ENCODE results near the gene FSTL4.
"Not testable (repeated sequence)": the region's sequence is repeated elsewhere in the genome, so short reads cannot be mapped to it uniquely, and the experiment has no call there.

FSTL4 gene

GRCh38 chr5:133449181-133449580 lies 163.2 kb downstream of the FSTL4 start:
- Histone ChIP-seq H3K9ac (ENCODE audit: low read length in 2 of 2) (no peak overlapping the region), H3K4me1 (ENCODE audit: control insufficient read depth, insufficient read depth, low read length) (no peaks in the 10 kb centered on the region), H3K27ac (ENCODE audit: low read length) (no peak overlapping the region), H3K36me3 (ENCODE audit: control insufficient read depth in 2 of 2, insufficient read depth in 2 of 2, low read length in 2 of 2) (no peaks in the 10 kb centered on the region), H3K27me3 (ENCODE audit: control insufficient read depth in 1 of 2, insufficient read depth in 2 of 2, low read length in 2 of 2) (peaks cover 0 to 2% of the 10 kb centered on the region in 2 donors), H3K4me3 (ENCODE audit: low read length in 2 of 2) (no peak overlapping the region), H3K9me3 (ENCODE audit: control insufficient read depth in 2 of 2, low read length in 2 of 2) (no peaks in the 10 kb centered on the region)

GRCh38 chr5:133446440-133446839 lies 165.9 kb downstream of the FSTL4 start:
- Histone ChIP-seq H3K4me3 (ENCODE audit: low read length in 2 of 2) (no peak overlapping the region), H3K27ac (ENCODE audit: low read length) (no peak overlapping the region), H3K27me3 (ENCODE audit: control insufficient read depth in 1 of 2, insufficient read depth in 2 of 2, low read length in 2 of 2) (peaks cover 0 to 2% of the 10 kb centered on the region in 2 donors), H3K9ac (ENCODE audit: low read length in 2 of 2) (no peak overlapping the region), H3K36me3 (ENCODE audit: control insufficient read depth in 2 of 2, insufficient read depth in 2 of 2, low read length in 2 of 2) (no peaks in the 10 kb centered on the region), H3K9me3 (ENCODE audit: control insufficient read depth in 2 of 2, low read length in 2 of 2) (no peaks in the 10 kb centered on the region), H3K4me1 (ENCODE audit: control insufficient read depth, insufficient read depth, low read length) (peaks cover 2% of the 10 kb centered on the region)

DNA sequence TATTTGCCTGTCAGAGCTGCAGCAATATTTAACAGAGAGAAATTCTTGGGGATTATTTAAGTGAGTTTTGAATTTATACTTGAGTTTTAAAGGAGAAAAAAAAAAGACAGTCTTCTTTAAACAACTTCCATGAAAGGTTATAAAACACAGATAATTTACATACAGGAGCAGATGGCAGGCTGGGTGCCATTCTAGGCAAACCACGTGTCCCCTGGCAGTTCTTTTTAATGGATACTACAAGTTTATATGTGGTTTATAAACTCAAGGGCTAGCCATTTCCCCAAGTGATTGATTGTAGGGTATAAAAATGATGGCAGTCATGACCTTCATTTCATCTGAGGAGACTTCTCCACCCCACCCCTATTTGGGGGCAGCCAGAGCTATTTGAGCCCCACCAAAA lies 166.6 kb downstream of the FSTL4 start:
- Histone ChIP-seq H3K4me1 (ENCODE audit: control insufficient read depth, insufficient read depth, low read length) (peaks cover 2% of the 10 kb centered on the region), H3K27ac (ENCODE audit: low read length) (no peak overlapping the region), H3K4me3 (ENCODE audit: low read length in 2 of 2) (no peak overlapping the region), H3K27me3 (ENCODE audit: control insufficient read depth in 1 of 2, insufficient read depth in 2 of 2, low read length in 2 of 2) (peaks cover 0 to under 1% of the 10 kb centered on the region in 2 donors), H3K36me3 (ENCODE audit: control insufficient read depth in 2 of 2, insufficient read depth in 2 of 2, low read length in 2 of 2) (no peaks in the 10 kb centered on the region), H3K9ac (ENCODE audit: low read length in 2 of 2) (no peak overlapping the region), H3K9me3 (ENCODE audit: control insufficient read depth in 2 of 2, low read length in 2 of 2) (no peaks in the 10 kb centered on the region)

GRCh38 chr5:133445204-133445603 lies 167.1 kb downstream of the FSTL4 start:
- not testable (repeated sequence) for H3K9ac ChIP-seq (ENCODE audit: low read length in 2 of 2); H3K9me3 ChIP-seq (ENCODE audit: control insufficient read depth in 2 of 2, low read length in 2 of 2); H3K27ac ChIP-seq (ENCODE audit: low read length)

DNA sequence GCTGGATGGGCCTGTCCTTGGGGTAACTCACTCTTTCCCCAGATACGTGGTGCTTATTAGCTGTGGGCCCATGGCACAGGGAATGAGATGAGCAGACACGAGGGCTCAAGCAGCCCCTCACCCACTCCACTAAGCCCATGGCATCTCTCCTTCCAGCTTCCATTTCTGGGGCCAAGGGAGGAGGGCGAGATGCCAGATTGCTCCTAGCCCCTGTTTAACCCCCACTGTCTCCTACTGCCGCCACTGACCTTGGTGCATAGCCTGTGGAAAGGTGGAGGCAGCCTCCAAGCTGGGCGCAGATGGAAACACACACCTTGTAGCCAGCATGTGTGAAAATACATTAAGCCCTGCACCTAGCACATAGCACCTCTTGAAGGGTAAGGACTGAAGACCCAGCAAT lies 167.6 kb downstream of the FSTL4 start:
- Histone ChIP-seq H3K4me1 (ENCODE audit: control insufficient read depth, insufficient read depth, low read length) (peaks cover 2% of the 10 kb centered on the region), H3K27ac (ENCODE audit: low read length) (no peak overlapping the region), H3K9me3 (ENCODE audit: control insufficient read depth in 2 of 2, low read length in 2 of 2) (no peaks in the 10 kb centered on the region), H3K4me3 (ENCODE audit: low read length in 2 of 2) (no peak overlapping the region), H3K27me3 (ENCODE audit: control insufficient read depth in 1 of 2, insufficient read depth in 2 of 2, low read length in 2 of 2) (no peaks in the 10 kb centered on the region), H3K36me3 (ENCODE audit: control insufficient read depth in 2 of 2, insufficient read depth in 2 of 2, low read length in 2 of 2) (no peaks in the 10 kb centered on the region), H3K9ac (ENCODE audit: low read length in 2 of 2) (no peak overlapping the region)

More at GRCh38 chr5:133445204-133445603, 167.1 kb downstream of the FSTL4 start:
- not testable (repeated sequence) for H3K36me3 ChIP-seq (ENCODE audit: control insufficient read depth in 2 of 2, insufficient read depth in 2 of 2, low read length in 2 of 2); H3K4me3 ChIP-seq (ENCODE audit: low read length in 2 of 2); H3K4me1 ChIP-seq (ENCODE audit: control insufficient read depth, insufficient read depth, low read length); H3K27me3 ChIP-seq (ENCODE audit: control insufficient read depth in 1 of 2, insufficient read depth in 2 of 2, low read length in 2 of 2)

- Histone ChIP-seq H3K4me1 (ENCODE audit: control insufficient read depth, insufficient read depth, low read length) (peaks cover 2% of the 10 kb centered on the region), H3K27me3 (ENCODE audit: control insufficient read depth in 1 of 2, insufficient read depth in 2 of 2, low read length in 2 of 2) (no peaks in the 10 kb centered on the region), H3K27ac (ENCODE audit: low read length) (no peak overlapping the region), H3K36me3 (ENCODE audit: control insufficient read depth in 2 of 2, insufficient read depth in 2 of 2, low read length in 2 of 2) (no peaks in the 10 kb centered on the region), H3K9ac (ENCODE audit: low read length in 2 of 2) (no peak overlapping the region), H3K4me3 (ENCODE audit: low read length in 2 of 2) (no peak overlapping the region), H3K9me3 (ENCODE audit: control insufficient read depth in 2 of 2, low read length in 2 of 2) (no peaks in the 10 kb centered on the region)
Measured at GRCh38 chr5:133441166-133441815, 171.1 kb downstream of the FSTL4 start.

DNA sequence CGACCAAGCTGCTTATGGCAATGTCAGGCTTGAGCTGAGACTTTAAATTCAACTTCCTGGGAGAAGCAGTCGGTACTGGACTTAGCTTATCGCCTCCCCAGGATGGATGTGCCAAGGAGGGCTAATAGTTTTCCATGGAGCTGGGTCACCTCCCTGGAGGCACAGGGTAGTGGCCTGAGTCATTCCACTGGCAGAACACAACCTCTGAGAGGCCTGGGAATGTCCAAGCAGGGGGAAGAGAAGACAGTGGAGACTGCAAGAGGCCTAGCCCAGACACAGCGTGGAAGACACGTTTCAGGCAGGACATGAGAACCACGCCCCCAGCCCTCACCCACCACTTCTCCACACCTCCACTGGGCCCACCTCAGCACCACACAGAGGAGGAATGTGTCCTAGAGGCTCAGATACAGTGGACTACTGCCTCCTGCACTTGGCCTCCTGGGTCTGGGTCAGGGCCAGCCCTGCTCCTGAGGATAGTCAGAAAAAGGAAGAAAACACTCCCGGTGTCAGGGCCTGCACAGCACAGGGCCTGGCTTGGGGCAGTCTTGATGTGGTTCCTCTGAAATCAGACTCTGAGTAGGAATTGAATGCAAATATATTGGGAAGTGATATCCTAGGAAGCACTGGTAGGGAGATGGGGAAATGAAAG lies 171.8 kb downstream of the FSTL4 start:
- Histone ChIP-seq H3K27ac (ENCODE audit: low read length) (no peak overlapping the region), H3K27me3 (ENCODE audit: control insufficient read depth in 1 of 2, insufficient read depth in 2 of 2, low read length in 2 of 2) (no peaks in the 10 kb centered on the region), H3K9ac (ENCODE audit: low read length in 2 of 2) (no peak overlapping the region), H3K4me3 (ENCODE audit: low read length in 2 of 2) (no peak overlapping the region), H3K9me3 (ENCODE audit: control insufficient read depth in 2 of 2, low read length in 2 of 2) (no peaks in the 10 kb centered on the region), H3K36me3 (ENCODE audit: control insufficient read depth in 2 of 2, insufficient read depth in 2 of 2, low read length in 2 of 2) (no peaks in the 10 kb centered on the region), H3K4me1 (ENCODE audit: control insufficient read depth, insufficient read depth, low read length) (peaks cover 2% of the 10 kb centered on the region)

GRCh38 chr5:133439859-133440258 lies 172.5 kb downstream of the FSTL4 start:
- Histone ChIP-seq H3K36me3 (ENCODE audit: control insufficient read depth in 2 of 2, insufficient read depth in 2 of 2, low read length in 2 of 2) (no peaks in the 10 kb centered on the region), H3K9ac (ENCODE audit: low read length in 2 of 2) (no peak overlapping the region), H3K27ac (ENCODE audit: low read length) (no peak overlapping the region), H3K9me3 (ENCODE audit: control insufficient read depth in 2 of 2, low read length in 2 of 2) (no peaks in the 10 kb centered on the region), H3K27me3 (ENCODE audit: control insufficient read depth in 1 of 2, insufficient read depth in 2 of 2, low read length in 2 of 2) (no peaks in the 10 kb centered on the region), H3K4me1 (ENCODE audit: control insufficient read depth, insufficient read depth, low read length) (peaks cover 2% of the 10 kb centered on the region), H3K4me3 (ENCODE audit: low read length in 2 of 2) (no peak overlapping the region)

GRCh38 chr5:133438487-133438886 lies 173.9 kb downstream of the FSTL4 start:
- H3K27ac ChIP-seq (ENCODE audit: low read length), result no peak overlapping the region
- H3K4me1 ChIP-seq (ENCODE audit: control insufficient read depth, insufficient read depth, low read length), result peaks cover 2% of the 10 kb centered on the region
- no peak overlapping the region for H3K9ac ChIP-seq (ENCODE audit: low read length in 2 of 2)
- no peaks in the 10 kb centered on the region for H3K36me3 ChIP-seq (ENCODE audit: control insufficient read depth in 2 of 2, insufficient read depth in 2 of 2, low read length in 2 of 2)
- H3K9me3 ChIP-seq (ENCODE audit: control insufficient read depth in 2 of 2, low read length in 2 of 2), result no peaks in the 10 kb centered on the region
- H3K27me3 ChIP-seq (ENCODE audit: control insufficient read depth in 1 of 2, insufficient read depth in 2 of 2, low read length in 2 of 2), result no peaks in the 10 kb centered on the region
- H3K4me3 ChIP-seq (ENCODE audit: low read length in 2 of 2), result no peak overlapping the region

GRCh38 chr5:133434336-133434735 lies 178.0 kb downstream of the FSTL4 start:
- Histone ChIP-seq H3K9ac (ENCODE audit: low read length in 2 of 2) (no peak overlapping the region), H3K36me3 (ENCODE audit: control insufficient read depth in 2 of 2, insufficient read depth in 2 of 2, low read length in 2 of 2) (no peaks in the 10 kb centered on the region), H3K27ac (ENCODE audit: low read length) (no peak overlapping the region), H3K4me1 (ENCODE audit: control insufficient read depth, insufficient read depth, low read length) (no peaks in the 10 kb centered on the region), H3K27me3 (ENCODE audit: control insufficient read depth in 1 of 2, insufficient read depth in 2 of 2, low read length in 2 of 2) (no peaks in the 10 kb centered on the region), H3K4me3 (ENCODE audit: low read length in 2 of 2) (no peak overlapping the region), H3K9me3 (ENCODE audit: control insufficient read depth in 2 of 2, low read length in 2 of 2) (no peaks in the 10 kb centered on the region)

- Histone ChIP-seq H3K9ac (ENCODE audit: low read length in 2 of 2) (no peak overlapping the region), H3K4me1 (ENCODE audit: control insufficient read depth, insufficient read depth, low read length) (no peaks in the 10 kb centered on the region), H3K27me3 (ENCODE audit: control insufficient read depth in 1 of 2, insufficient read depth in 2 of 2, low read length in 2 of 2) (no peaks in the 10 kb centered on the region), H3K4me3 (ENCODE audit: low read length in 2 of 2) (no peak overlapping the region), H3K9me3 (ENCODE audit: control insufficient read depth in 2 of 2, low read length in 2 of 2) (no peaks in the 10 kb centered on the region), H3K27ac (ENCODE audit: low read length) (no peak overlapping the region), H3K36me3 (ENCODE audit: control insufficient read depth in 2 of 2, insufficient read depth in 2 of 2, low read length in 2 of 2) (no peaks in the 10 kb centered on the region)
Measured at GRCh38 chr5:133433641-133434040, 178.7 kb downstream of the FSTL4 start.

Measured in stomach smooth muscle (tissue), 2 donors.